Measurements from ENCODE around the gene KCTD11.
A peak's percentile ranks its signal among the peaks of the same experiment; 100 is the strongest.

KCTD11 gene

DNA sequence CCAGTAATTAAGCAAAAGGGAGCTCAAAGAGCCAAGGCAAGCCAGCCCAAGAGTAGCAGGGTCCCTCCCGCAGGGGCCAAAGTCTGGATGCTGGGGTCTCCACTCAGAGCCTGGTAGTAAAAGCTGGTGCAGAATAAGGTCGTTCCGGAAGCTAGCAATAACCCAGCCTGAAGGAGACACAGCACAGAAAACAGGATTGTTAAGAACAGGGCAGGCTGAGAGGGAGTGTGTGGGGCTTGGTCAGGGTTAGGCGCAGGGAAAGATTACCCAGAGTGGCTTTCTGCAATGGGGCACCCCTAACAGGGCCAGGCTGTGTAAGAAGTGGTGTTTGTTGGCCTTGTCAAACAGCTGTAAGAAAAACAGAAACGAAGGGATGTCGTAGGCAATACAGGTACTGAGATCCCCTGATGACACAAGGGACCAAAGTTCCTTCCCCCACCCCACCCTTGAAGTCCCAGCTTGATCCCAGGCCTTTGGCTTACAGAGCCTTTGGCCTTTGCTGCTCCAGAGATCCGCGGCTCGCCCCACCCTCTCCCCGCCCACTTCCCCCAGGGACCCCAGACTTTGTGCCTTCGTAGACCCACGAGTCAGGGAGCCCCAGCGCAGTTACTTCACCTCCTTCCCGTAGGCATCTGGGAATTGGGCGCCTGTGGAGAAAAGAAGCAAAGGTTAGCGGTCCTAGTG is 51.2 kb downstream of the KCTD11 start:
- TF ChIP-seq, protein P1, sequence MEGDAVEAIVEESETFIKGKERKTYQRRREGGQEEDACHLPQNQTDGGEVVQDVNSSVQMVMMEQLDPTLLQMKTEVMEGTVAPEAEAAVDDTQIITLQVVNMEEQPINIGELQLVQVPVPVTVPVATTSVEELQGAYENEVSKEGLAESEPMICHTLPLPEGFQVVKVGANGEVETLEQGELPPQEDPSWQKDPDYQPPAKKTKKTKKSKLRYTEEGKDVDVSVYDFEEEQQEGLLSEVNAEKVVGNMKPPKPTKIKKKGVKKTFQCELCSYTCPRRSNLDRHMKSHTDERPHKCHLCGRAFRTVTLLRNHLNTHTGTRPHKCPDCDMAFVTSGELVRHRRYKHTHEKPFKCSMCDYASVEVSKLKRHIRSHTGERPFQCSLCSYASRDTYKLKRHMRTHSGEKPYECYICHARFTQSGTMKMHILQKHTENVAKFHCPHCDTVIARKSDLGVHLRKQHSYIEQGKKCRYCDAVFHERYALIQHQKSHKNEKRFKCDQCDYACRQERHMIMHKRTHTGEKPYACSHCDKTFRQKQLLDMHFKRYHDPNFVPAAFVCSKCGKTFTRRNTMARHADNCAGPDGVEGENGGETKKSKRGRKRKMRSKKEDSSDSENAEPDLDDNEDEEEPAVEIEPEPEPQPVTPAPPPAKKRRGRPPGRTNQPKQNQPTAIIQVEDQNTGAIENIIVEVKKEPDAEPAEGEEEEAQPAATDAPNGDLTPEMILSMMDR (IDR thresholded peaks at IDR 0.05; ENCODE audit: extremely low read depth, insufficient read depth, missing control alignments) = no peak
- no peak for DNase-seq (ENCODE audit: low spot score)
- in situ Hi-C loops (cut with MboI; ENCODE audit: low pct_unique_long_range_greater_than_20kb, low sequenced_read_pairs, unreplicated experiment) = no loop called here

DNA sequence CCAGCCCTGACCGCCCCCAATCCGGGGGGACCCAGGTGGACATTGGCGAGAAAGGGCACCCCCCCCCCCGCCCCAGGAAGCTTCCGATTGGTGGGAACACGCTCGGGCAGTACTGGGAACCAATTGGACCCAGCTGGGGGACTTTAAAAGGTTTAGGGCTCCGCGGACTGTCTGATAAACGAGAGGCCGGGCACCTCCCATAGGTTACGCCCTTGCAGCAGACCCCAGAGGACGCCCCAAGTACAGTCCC is 51.7 kb downstream of the KCTD11 start:
- in situ Hi-C loops (cut with MboI; ENCODE audit: low pct_unique_long_range_greater_than_20kb, low sequenced_read_pairs, unreplicated experiment) = no loop called here
- TF ChIP-seq, protein P1 (IDR thresholded peaks at IDR 0.05; ENCODE audit: extremely low read depth, insufficient read depth, missing control alignments) = no peak
- DNase-seq (ENCODE audit: low spot score) = no peak

DNA sequence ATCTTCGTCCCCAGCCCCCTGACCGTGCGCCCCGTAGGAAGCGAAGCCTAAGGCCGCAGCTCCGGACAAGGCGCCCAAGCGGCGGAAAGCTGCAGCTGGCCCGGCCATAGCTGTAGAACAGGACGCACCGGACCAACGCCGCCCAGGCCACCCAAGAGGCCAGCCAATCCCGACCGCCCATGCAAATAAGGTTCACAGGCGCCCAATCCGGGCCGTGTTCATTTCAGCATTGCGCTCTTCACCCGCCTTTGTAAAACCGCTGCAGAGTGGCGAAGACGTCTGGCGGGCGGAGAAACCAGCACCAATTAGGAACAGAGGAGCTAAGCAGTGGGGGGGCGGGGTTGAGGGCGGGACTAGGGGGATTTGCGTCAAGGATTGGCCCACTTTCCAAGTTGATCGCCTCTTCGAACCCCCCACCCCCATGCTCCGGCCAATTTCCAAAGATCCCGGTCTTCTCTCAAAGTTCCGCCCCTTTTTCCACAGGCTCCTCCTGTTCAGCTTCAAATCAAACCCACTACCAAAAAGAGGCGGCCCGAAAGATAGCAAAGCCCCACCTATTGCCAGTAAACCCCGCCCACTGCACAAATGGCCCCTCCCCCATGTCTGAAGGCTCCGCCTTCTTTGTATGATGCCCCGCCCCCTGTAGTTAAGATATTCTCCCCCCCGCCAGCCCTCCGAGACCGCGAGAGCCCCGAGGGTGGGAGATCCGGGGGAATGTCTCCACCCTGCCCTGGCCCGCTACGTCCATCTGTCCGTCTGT is 52.2 kb downstream of the KCTD11 start, which contains the start of gene TMEM256:
TSS of gene TMEM256 (minus strand) at position 121 of the 760 bp plus-strand sequence. CDS start at position 108, 13 bp downstream.
- TF ChIP-seq, protein P1 (IDR thresholded peaks at IDR 0.05; ENCODE audit: extremely low read depth, insufficient read depth, missing control alignments) = no peak
- DNase-seq (ENCODE audit: low spot score) = peak; percentile 97
- in situ Hi-C loops (cut with MboI; ENCODE audit: low pct_unique_long_range_greater_than_20kb, low sequenced_read_pairs, unreplicated experiment) = no loop called here

Measured in GM13977 (cell line).